Liver (tissue), 9 donors: ENCODE data around the gene PLA2G4E. TPM values are rescaled to one million over a fixed set of nuclear protein-coding genes. Genes with fewer than 3 reads are reported as not detected.

ENCODE experiments used
- DNase-seq: peaks from one replicate; pipeline ENCODE4 v3.0.0-alpha.2; 2017; ENCODE audit warnings: low spot score
- H3K27ac ChIP-seq, 2 donors: one replicate each; pipeline ENCODE4 v1.7.0; 2013; ENCODE audit warnings: inconsistent platforms in 2 of 2, low read length in 2 of 2, control low read depth in 1 of 2, low read depth in 1 of 2, mild to moderate bottlenecking in 1 of 2
- H3K27me3 ChIP-seq, 4 donors: one replicate each; pipeline versions ENCODE4 v1.6.1 to v1.7.0; 2013; ENCODE audit warnings: low read length in 3 of 4, inconsistent platforms in 1 of 4, mild to moderate bottlenecking in 1 of 4, moderate library complexity in 1 of 4; ENCODE audit not compliant: control insufficient read depth in 4 of 4, insufficient read depth in 4 of 4
- H3K36me3 ChIP-seq, 4 donors: one replicate each; pipeline versions ENCODE4 v1.6.1 to v1.7.0; 2013; ENCODE audit warnings: low read length in 3 of 4, mild to moderate bottlenecking in 3 of 4, low read depth in 1 of 4, moderate library complexity in 1 of 4; ENCODE audit not compliant: control insufficient read depth in 4 of 4, insufficient read depth in 3 of 4
- H3K4me1 ChIP-seq, 4 donors: one replicate each; pipeline versions ENCODE4 v1.6.1 to v1.7.0; 2013; ENCODE audit warnings: low read length in 3 of 4, mild to moderate bottlenecking in 3 of 4, moderate library complexity in 1 of 4; ENCODE audit not compliant: control insufficient read depth in 4 of 4, insufficient read depth in 4 of 4
- H3K4me3 ChIP-seq, 3 donors: one replicate each; pipeline versions ENCODE4 v1.6.1 to v1.7.0; 2013; ENCODE audit warnings: low read length in 3 of 3, control low read depth in 1 of 3, low read depth in 1 of 3, mild to moderate bottlenecking in 1 of 3
- H3K9ac ChIP-seq, 2 donors: one replicate each; pipeline ENCODE4 v1.7.0; 2013; ENCODE audit warnings: low read length in 2 of 2, mild to moderate bottlenecking in 2 of 2, moderate library complexity in 2 of 2, control low read depth in 1 of 2, low read depth in 1 of 2
- H3K9me3 ChIP-seq, 4 donors: one replicate each; pipeline versions ENCODE4 v1.6.1 to v1.7.0; 2013; ENCODE audit warnings: low read length in 3 of 4; ENCODE audit not compliant: control insufficient read depth in 4 of 4
- ATF3 ChIP-seq: IDR thresholded peaks from 2 replicates; pipeline ENCODE4 v1.6.1; 2016; ENCODE audit warnings: antibody characterized with exemption
- EGR1 ChIP-seq, 2 donors: IDR thresholded peaks; 2 replicates each; pipeline ENCODE4 v1.6.1; 2016 to 2018; ENCODE audit warnings: antibody characterized with exemption in 2 of 2, low read depth in 2 of 2
- FOXA1 ChIP-seq: IDR thresholded peaks from 2 replicates; pipeline ENCODE4 v1.6.1; 2016; ENCODE audit warnings: antibody characterized with exemption
- FOXA2 ChIP-seq: IDR thresholded peaks from 2 replicates; pipeline ENCODE4 v1.6.1; 2016; ENCODE audit warnings: antibody characterized with exemption
- GABPA ChIP-seq, 2 donors: IDR thresholded peaks in 1 of 2; conservative IDR thresholded peaks in 1 of 2; 2 replicates each; pipeline ENCODE4 v1.6.1; 2016; ENCODE audit warnings: antibody characterized with exemption in 2 of 2, mild to moderate bottlenecking in 1 of 2, moderate library complexity in 1 of 2
- HNF4A ChIP-seq, 2 donors: conservative IDR thresholded peaks; 2 replicates each; pipeline ENCODE4 v1.6.1; 2016; ENCODE audit warnings: antibody characterized with exemption in 2 of 2, mild to moderate bottlenecking in 2 of 2
- HNF4G ChIP-seq: IDR thresholded peaks from 2 replicates; pipeline ENCODE4 v1.6.1; 2016; ENCODE audit warnings: antibody characterized with exemption
- JUND ChIP-seq, 2 donors: IDR thresholded peaks; 2 replicates each; pipeline ENCODE4 v1.6.1; 2016; ENCODE audit warnings: antibody characterized with exemption in 2 of 2
- NR2F2 ChIP-seq: IDR thresholded peaks from 2 replicates; pipeline ENCODE4 v1.6.1; 2016; ENCODE audit warnings: antibody characterized with exemption
- RAD21 ChIP-seq, 2 donors: IDR thresholded peaks; 2 replicates each; pipeline ENCODE4 v1.6.1; 2016; ENCODE audit warnings: antibody characterized with exemption in 2 of 2, mild to moderate bottlenecking in 2 of 2
- RXRA ChIP-seq, 2 donors: IDR thresholded peaks; 2 replicates each; pipeline ENCODE4 v1.6.1; 2017 to 2018; ENCODE audit warnings: antibody characterized with exemption in 2 of 2, mild to moderate bottlenecking in 1 of 2
- TAF1 ChIP-seq: conservative IDR thresholded peaks from 2 replicates; pipeline ENCODE4 v1.6.1; 2016; ENCODE audit warnings: antibody characterized with exemption, mild to moderate bottlenecking
- YY1 ChIP-seq: IDR thresholded peaks from 2 replicates; pipeline ENCODE4 v1.6.1; 2016; ENCODE audit warnings: antibody characterized with exemption, mild to moderate bottlenecking
- WGBS: extraction: QIAGEN DNeasy Blood & Tissue Kit; methylation state at CpG from one replicate; pipeline ENCODE4 v1.1.7; 2013; 5-methylcytosine and 5-hydroxymethylcytosine counted together
- polyA plus RNA-seq, 2 donors: library from polyadenylated mRNA; stranded (reverse) in 1 of 2; unstranded in 1 of 2; fragments of 200-250 nt in 1 of 2; fragments of >200 nt in 1 of 2; fragmentation: Nextera tagmentation in 1 of 2; extraction: Ambion mirVana in 1 of 2; gene quantifications; one replicate each; pipeline versions ENCODE4 v1.2.1 to v1.2.3, GENCODE V29; 2013 to 2015
- total RNA-seq, 2 donors: library from RNA; depleted of rRNA; stranded (reverse); fragments of >200 nt; gene quantifications; one replicate each; pipeline ENCODE4 v1.2.3, GENCODE V29; 2014
- TF ChIP-seq, protein P1 (sequence below): IDR thresholded peaks from 2 replicates; pipeline ENCODE4 v1.6.1; 2016; ENCODE audit warnings: antibody characterized with exemption, mild to moderate bottlenecking
- TF ChIP-seq, protein P2 (sequence below): IDR thresholded peaks from 2 replicates; pipeline ENCODE4 v1.6.1; 2016; ENCODE audit warnings: antibody characterized with exemption
- TF ChIP-seq, protein P3 (sequence below): fragments of 150-350 bp; IDR thresholded peaks from 2 replicates; pipeline ENCODE4 v1.5.1; 2017; ENCODE audit warnings: improper control_type of control experiment, low read depth, low read length; ENCODE audit not compliant: missing input control
- TF ChIP-seq, protein P4 (sequence below): IDR thresholded peaks from 2 replicates; pipeline ENCODE4 v1.6.1; 2016; ENCODE audit warnings: antibody characterized with exemption
- donor health status: healthy.
- donor health status: healthy.
- donor health status: healthy.
- donor health status: healthy.
- donor health status: healthy.

PLA2G4E gene
- total and polyA plus RNA-seq, 4 donors, result not detected

DNA sequence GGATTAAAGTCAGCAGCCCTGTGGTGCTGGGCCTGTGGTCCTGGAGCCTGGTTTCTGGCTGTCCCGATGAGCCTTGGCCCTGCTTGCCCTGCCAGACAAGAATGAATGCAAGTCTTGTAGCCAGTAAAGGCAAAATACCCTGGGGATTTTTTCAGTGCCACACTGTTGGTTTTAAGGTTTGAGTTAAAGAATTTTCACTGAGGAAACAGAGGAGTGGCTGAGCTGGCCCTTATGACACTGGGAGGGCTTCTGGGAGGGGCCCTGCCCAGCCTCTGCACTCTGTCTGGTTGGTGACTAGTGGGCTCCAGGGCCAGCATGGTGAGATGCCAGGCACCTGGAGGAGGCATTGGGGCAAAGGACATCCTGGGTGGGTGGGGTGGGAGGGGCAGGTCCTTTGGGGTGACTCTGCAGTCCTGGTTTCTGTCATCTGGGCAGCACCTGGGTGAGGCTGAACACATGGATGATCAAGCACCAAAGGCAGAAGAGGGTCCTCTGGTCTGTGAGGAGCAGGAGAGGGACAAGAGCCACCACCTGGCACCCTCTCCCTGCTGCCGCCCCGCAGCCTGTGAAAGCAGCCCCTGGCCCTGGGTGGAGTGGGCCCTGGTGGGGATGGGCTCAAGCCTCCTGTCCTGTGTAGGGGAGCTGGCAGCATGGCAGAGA, 12.5 kb upstream of the PLA2G4E start:
- H3K9ac ChIP-seq, result no peak overlapping the region
- no peaks in the 10 kb centered on the region for H3K36me3 ChIP-seq
- TF ChIP-seq EGR1 (IDR thresholded peaks at IDR 0.05; ENCODE audit: low read depth in 2 of 2) (no peak), JUND (IDR thresholded peaks at IDR 0.05) (no peak), HNF4G (no peak), ATF3 (no peak), RAD21 (IDR thresholded peaks at IDR 0.05) (no peak), FOXA2 (no peak), FOXA1 (no peak), TAF1 (no peak), GABPA (IDR thresholded peaks at IDR 0.05 in 1 of 2, conservative IDR thresholded peaks at IDR 0.05 in 1 of 2) (no peak), YY1 (no peak), RXRA (IDR thresholded peaks at IDR 0.05) (no peak), HNF4A (conservative IDR thresholded peaks at IDR 0.05) (no peak), NR2F2 (no peak)
- TF ChIP-seq, protein P1, sequence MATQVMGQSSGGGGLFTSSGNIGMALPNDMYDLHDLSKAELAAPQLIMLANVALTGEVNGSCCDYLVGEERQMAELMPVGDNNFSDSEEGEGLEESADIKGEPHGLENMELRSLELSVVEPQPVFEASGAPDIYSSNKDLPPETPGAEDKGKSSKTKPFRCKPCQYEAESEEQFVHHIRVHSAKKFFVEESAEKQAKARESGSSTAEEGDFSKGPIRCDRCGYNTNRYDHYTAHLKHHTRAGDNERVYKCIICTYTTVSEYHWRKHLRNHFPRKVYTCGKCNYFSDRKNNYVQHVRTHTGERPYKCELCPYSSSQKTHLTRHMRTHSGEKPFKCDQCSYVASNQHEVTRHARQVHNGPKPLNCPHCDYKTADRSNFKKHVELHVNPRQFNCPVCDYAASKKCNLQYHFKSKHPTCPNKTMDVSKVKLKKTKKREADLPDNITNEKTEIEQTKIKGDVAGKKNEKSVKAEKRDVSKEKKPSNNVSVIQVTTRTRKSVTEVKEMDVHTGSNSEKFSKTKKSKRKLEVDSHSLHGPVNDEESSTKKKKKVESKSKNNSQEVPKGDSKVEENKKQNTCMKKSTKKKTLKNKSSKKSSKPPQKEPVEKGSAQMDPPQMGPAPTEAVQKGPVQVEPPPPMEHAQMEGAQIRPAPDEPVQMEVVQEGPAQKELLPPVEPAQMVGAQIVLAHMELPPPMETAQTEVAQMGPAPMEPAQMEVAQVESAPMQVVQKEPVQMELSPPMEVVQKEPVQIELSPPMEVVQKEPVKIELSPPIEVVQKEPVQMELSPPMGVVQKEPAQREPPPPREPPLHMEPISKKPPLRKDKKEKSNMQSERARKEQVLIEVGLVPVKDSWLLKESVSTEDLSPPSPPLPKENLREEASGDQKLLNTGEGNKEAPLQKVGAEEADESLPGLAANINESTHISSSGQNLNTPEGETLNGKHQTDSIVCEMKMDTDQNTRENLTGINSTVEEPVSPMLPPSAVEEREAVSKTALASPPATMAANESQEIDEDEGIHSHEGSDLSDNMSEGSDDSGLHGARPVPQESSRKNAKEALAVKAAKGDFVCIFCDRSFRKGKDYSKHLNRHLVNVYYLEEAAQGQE, result no peak
- TF ChIP-seq, protein P2, sequence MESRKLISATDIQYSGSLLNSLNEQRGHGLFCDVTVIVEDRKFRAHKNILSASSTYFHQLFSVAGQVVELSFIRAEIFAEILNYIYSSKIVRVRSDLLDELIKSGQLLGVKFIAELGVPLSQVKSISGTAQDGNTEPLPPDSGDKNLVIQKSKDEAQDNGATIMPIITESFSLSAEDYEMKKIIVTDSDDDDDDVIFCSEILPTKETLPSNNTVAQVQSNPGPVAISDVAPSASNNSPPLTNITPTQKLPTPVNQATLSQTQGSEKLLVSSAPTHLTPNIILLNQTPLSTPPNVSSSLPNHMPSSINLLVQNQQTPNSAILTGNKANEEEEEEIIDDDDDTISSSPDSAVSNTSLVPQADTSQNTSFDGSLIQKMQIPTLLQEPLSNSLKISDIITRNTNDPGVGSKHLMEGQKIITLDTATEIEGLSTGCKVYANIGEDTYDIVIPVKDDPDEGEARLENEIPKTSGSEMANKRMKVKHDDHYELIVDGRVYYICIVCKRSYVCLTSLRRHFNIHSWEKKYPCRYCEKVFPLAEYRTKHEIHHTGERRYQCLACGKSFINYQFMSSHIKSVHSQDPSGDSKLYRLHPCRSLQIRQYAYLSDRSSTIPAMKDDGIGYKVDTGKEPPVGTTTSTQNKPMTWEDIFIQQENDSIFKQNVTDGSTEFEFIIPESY, result no peak
- TF ChIP-seq, protein P3, sequence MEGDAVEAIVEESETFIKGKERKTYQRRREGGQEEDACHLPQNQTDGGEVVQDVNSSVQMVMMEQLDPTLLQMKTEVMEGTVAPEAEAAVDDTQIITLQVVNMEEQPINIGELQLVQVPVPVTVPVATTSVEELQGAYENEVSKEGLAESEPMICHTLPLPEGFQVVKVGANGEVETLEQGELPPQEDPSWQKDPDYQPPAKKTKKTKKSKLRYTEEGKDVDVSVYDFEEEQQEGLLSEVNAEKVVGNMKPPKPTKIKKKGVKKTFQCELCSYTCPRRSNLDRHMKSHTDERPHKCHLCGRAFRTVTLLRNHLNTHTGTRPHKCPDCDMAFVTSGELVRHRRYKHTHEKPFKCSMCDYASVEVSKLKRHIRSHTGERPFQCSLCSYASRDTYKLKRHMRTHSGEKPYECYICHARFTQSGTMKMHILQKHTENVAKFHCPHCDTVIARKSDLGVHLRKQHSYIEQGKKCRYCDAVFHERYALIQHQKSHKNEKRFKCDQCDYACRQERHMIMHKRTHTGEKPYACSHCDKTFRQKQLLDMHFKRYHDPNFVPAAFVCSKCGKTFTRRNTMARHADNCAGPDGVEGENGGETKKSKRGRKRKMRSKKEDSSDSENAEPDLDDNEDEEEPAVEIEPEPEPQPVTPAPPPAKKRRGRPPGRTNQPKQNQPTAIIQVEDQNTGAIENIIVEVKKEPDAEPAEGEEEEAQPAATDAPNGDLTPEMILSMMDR, result no peak
- TF ChIP-seq, protein P4, sequence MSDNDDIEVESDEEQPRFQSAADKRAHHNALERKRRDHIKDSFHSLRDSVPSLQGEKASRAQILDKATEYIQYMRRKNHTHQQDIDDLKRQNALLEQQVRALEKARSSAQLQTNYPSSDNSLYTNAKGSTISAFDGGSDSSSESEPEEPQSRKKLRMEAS, result no peak
- H3K9me3 ChIP-seq, result no peaks in the 10 kb centered on the region
- DNase-seq, result no peak
- H3K4me3 ChIP-seq, result no peak overlapping the region
- 96% methylated on average over 3 of the region's 3 CpGs for WGBS
- peaks cover 0 to 6% (median 2%) of the 10 kb centered on the region in 4 donors for H3K4me1 ChIP-seq
- no peaks in the 10 kb centered on the region for H3K27me3 ChIP-seq
- H3K27ac ChIP-seq, result no peak overlapping the region
